ENCODE measurements around the gene ACOT12. TPM values are rescaled to one million over a fixed set of nuclear protein-coding genes. Genes with fewer than 3 reads are reported as not detected.

The ACOT12 gene
- total and polyA plus RNA-seq, 2 donors (not counting 1 experiment from before 2014, with no cell fraction given) = 0.06 TPM; not detected in 1

DNA sequence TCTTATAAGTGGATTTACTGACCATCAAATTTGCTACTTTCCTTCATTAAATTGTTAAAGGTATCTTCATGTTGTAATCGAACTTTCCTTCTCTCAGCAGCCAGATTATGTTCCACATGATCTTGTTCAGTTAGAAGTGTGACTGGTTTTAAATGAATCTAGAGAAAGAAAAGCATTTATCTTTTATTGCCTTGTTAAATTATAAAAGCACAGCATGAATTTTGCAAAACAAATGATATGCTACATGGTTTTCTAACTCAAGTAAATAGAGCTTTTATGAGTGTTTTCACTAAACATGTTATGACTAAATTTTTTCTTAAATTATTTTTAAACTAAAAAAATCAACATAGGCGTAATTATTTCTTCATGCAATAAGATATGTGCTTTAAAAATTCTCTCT lies 34.1 kb downstream of the ACOT12 start:
- Mint-ChIP-seq H3K27me3 (peaks cover 7% of the 10 kb centered on the region), H3K27ac (no peak overlapping the region), H3K4me1 (no peaks in the 10 kb centered on the region), H3K9me3 (ENCODE audit: insufficient read depth) (no peaks in the 10 kb centered on the region), H3K4me3 (no peak overlapping the region)
- Histone ChIP-seq H3K4me3 (ENCODE audit: control extremely low read depth in 1 of 5, extremely low read depth in 1 of 5, insufficient read depth in 1 of 5, low read depth in 2 of 5, low read length in 4 of 5) (no peak overlapping the region), H3K79me2 (ENCODE audit: control insufficient read depth, insufficient read depth, low read length) (no peaks in the 10 kb centered on the region), H3K4me1 (ENCODE audit: control insufficient read depth in 2 of 2, insufficient read depth in 2 of 2, low read length in 2 of 2) (no peaks in the 10 kb centered on the region), H3K4me2 (replicated peaks; ENCODE audit: low read depth, low read length, poor library complexity, severe bottlenecking) (no peak overlapping the region), H2AFZ (ENCODE audit: insufficient read depth, low read depth, low read length, poor library complexity, severe bottlenecking) (no peak overlapping the region), H3K27ac (ENCODE audit: low read length in 2 of 2) (no peak overlapping the region), H3K9me3 (ENCODE audit: control extremely low read depth in 1 of 3, control insufficient read depth in 2 of 3, insufficient read depth in 1 of 3, low read length in 2 of 3) (no peaks in the 10 kb centered on the region), H3K36me3 (replicated peaks in 1 of 2; ENCODE audit: control extremely low read depth in 1 of 2, control insufficient read depth in 1 of 2, extremely low read depth in 1 of 2, insufficient read depth in 2 of 2, low read length in 1 of 2) (no peaks in the 10 kb centered on the region), H3K9ac (ENCODE audit: low read length) (no peak overlapping the region), H4K20me1 (ENCODE audit: control insufficient read depth, insufficient read depth, low read length, poor library complexity, severe bottlenecking) (no peaks in the 10 kb centered on the region), H3K27me3 (replicated peaks in 1 of 4; ENCODE audit: control extremely low read depth in 1 of 4, control insufficient read depth in 3 of 4, insufficient read depth in 4 of 4, low read length in 3 of 4) (peaks cover 0 to 3% (median 0%) of the 10 kb centered on the region in 4 experiments)
- intact Hi-C loops (cut with micrococcal nuclease) = no loop called here
- ATAC-seq (ENCODE audit: low read depth) (no peak), DNase-seq (no peak)
- TF ChIP-seq, protein P1, sequence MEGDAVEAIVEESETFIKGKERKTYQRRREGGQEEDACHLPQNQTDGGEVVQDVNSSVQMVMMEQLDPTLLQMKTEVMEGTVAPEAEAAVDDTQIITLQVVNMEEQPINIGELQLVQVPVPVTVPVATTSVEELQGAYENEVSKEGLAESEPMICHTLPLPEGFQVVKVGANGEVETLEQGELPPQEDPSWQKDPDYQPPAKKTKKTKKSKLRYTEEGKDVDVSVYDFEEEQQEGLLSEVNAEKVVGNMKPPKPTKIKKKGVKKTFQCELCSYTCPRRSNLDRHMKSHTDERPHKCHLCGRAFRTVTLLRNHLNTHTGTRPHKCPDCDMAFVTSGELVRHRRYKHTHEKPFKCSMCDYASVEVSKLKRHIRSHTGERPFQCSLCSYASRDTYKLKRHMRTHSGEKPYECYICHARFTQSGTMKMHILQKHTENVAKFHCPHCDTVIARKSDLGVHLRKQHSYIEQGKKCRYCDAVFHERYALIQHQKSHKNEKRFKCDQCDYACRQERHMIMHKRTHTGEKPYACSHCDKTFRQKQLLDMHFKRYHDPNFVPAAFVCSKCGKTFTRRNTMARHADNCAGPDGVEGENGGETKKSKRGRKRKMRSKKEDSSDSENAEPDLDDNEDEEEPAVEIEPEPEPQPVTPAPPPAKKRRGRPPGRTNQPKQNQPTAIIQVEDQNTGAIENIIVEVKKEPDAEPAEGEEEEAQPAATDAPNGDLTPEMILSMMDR (IDR thresholded peaks at IDR 0.05) = no peak
- no peak for TF ChIP-seq EZH2 (IDR thresholded peaks at IDR 0.05; ENCODE audit: borderline replicate concordance, insufficient read depth, low read depth, low read length, poor library complexity, severe bottlenecking)
- WGBS (ENCODE audit: insufficient coverage) = no CpG with 5 or more reads among the region's 2 CpGs
- CTCF ChIA-PET = no interaction called here
- POLR2A ChIA-PET = no interaction called here

DNA sequence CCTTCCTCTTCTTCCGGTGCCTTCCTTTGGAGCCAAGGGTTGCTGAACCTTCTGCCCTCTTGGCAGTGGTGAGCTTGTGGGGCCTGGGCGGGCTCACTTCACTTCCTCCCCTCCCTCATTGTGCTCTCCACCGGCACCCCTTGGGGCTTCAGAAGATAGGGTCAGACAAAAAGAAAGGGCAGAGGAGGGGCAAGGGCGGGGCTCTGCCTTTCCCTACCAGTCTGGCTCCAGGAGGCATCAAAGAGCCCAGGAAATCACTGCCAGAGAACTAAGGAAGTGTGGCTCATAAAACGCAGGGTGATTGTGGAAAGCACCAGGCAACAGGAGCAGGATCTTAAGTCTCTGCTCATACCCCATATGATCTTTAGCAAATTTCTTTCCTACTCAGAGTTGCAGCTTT lies 34.8 kb downstream of the ACOT12 start:
- no peaks in the 10 kb centered on the region for H3K4me1 Mint-ChIP-seq
- Histone ChIP-seq H3K9ac (ENCODE audit: low read length) (no peak overlapping the region), H3K4me3 (ENCODE audit: control extremely low read depth in 1 of 5, extremely low read depth in 1 of 5, insufficient read depth in 1 of 5, low read depth in 2 of 5, low read length in 4 of 5) (no peak overlapping the region), H2AFZ (ENCODE audit: insufficient read depth, low read depth, low read length, poor library complexity, severe bottlenecking) (no peak overlapping the region), H3K79me2 (ENCODE audit: control insufficient read depth, insufficient read depth, low read length) (no peaks in the 10 kb centered on the region), H4K20me1 (ENCODE audit: control insufficient read depth, insufficient read depth, low read length, poor library complexity, severe bottlenecking) (no peaks in the 10 kb centered on the region), H3K4me1 (ENCODE audit: control insufficient read depth in 2 of 2, insufficient read depth in 2 of 2, low read length in 2 of 2) (no peaks in the 10 kb centered on the region), H3K27ac (ENCODE audit: low read length in 2 of 2) (no peak overlapping the region), H3K9me3 (ENCODE audit: control extremely low read depth in 1 of 3, control insufficient read depth in 2 of 3, insufficient read depth in 1 of 3, low read length in 2 of 3) (no peaks in the 10 kb centered on the region), H3K36me3 (replicated peaks in 1 of 2; ENCODE audit: control extremely low read depth in 1 of 2, control insufficient read depth in 1 of 2, extremely low read depth in 1 of 2, insufficient read depth in 2 of 2, low read length in 1 of 2) (no peaks in the 10 kb centered on the region), H3K27me3 (replicated peaks in 1 of 4; ENCODE audit: control extremely low read depth in 1 of 4, control insufficient read depth in 3 of 4, insufficient read depth in 4 of 4, low read length in 3 of 4) (peaks cover 0 to 3% (median 0%) of the 10 kb centered on the region in 4 experiments), H3K4me2 (replicated peaks; ENCODE audit: low read depth, low read length, poor library complexity, severe bottlenecking) (no peak overlapping the region)
- DNase-seq = no peak
- ChIA-PET POLR2A (no interaction called here), CTCF (no interaction called here)
- no peak overlapping the region for H3K4me3 Mint-ChIP-seq
- no peak for ATAC-seq (ENCODE audit: low read depth)
- 100% methylated on average over 1 of the region's 5 CpGs for WGBS (ENCODE audit: insufficient coverage)
- intact Hi-C loops (cut with micrococcal nuclease) = no loop called here
- H3K27ac Mint-ChIP-seq = no peak overlapping the region
- no peaks in the 10 kb centered on the region for H3K9me3 Mint-ChIP-seq (ENCODE audit: insufficient read depth)
- TF ChIP-seq, protein P1 (IDR thresholded peaks at IDR 0.05) = no peak
- no peak for TF ChIP-seq EZH2 (IDR thresholded peaks at IDR 0.05; ENCODE audit: borderline replicate concordance, insufficient read depth, low read depth, low read length, poor library complexity, severe bottlenecking)
- peaks cover 4% of the 10 kb centered on the region for H3K27me3 Mint-ChIP-seq
